Fibroblast of mammary gland (primary cell): ENCODE data around the gene SLC35F4.

ENCODE experiments used
- DNase-seq: peaks from one replicate; pipeline ENCODE4 v3.0.0-alpha.2; 2010; ENCODE audit warnings: low read depth
- H3K4me3 ChIP-seq: 2 replicates; pipeline ENCODE4 v1.5.1; 2011; ENCODE audit warnings: low read depth, mild to moderate bottlenecking, low read length, moderate library complexity; ENCODE audit not compliant: control insufficient read depth
- TF ChIP-seq, protein P1 (sequence below): conservative IDR thresholded peaks from 2 replicates; pipeline ENCODE4 v1.5.1; 2011; ENCODE audit warnings: low read depth, low read length, inconsistent platforms; ENCODE audit not compliant: control insufficient read depth, insufficient read depth

The SLC35F4 gene

DNA sequence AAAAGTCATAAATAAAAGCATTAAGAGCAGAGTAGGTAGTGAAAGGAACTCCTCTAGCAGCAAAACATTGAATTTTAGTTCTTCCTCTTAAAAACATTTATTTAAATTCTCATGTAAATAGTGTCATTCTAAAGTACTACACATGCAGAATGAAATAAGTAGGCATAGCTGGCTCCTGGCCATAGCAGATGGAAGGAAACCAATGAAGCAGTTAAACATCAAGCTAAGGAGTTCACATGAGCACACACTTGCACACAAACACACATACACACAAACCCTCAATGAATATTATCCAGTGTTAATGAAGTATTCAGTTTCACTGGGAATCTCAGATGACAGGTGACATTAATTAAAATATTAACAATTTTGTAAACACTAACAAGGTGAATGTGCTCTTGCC, 69.3 kb downstream of the SLC35F4 start:
- no peak for DNase-seq
- H3K4me3 ChIP-seq, result no peak overlapping the region
- TF ChIP-seq, protein P1, sequence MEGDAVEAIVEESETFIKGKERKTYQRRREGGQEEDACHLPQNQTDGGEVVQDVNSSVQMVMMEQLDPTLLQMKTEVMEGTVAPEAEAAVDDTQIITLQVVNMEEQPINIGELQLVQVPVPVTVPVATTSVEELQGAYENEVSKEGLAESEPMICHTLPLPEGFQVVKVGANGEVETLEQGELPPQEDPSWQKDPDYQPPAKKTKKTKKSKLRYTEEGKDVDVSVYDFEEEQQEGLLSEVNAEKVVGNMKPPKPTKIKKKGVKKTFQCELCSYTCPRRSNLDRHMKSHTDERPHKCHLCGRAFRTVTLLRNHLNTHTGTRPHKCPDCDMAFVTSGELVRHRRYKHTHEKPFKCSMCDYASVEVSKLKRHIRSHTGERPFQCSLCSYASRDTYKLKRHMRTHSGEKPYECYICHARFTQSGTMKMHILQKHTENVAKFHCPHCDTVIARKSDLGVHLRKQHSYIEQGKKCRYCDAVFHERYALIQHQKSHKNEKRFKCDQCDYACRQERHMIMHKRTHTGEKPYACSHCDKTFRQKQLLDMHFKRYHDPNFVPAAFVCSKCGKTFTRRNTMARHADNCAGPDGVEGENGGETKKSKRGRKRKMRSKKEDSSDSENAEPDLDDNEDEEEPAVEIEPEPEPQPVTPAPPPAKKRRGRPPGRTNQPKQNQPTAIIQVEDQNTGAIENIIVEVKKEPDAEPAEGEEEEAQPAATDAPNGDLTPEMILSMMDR, result no peak

DNA sequence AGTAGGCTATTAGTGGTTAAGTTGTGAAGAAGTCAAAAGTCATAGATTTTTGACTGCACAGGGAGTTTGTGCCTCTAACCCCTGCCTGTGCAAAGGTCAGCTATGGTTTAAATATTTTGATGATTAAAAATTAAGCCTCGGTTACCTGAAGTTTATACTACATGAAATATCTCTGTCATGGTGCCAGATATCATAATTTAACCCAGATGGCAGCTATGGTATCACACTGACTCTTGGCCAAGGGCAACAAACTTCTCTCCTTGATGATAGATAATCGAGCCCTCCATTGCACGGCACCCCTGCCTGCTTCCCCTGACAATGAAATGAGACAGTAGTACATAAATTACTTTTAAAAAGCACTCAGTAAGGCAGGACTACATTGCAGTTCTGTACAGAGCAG, 80.8 kb downstream of the SLC35F4 start:
- H3K4me3 ChIP-seq, result no peak overlapping the region
- TF ChIP-seq, protein P1, result no peak
- DNase-seq, result peak; percentile 5

GRCh38 chr14:57771801-57772200, 94.1 kb downstream of the SLC35F4 start:
- no peak for DNase-seq
- TF ChIP-seq, protein P1, result no peak
- H3K4me3 ChIP-seq, result no peak overlapping the region

DNA sequence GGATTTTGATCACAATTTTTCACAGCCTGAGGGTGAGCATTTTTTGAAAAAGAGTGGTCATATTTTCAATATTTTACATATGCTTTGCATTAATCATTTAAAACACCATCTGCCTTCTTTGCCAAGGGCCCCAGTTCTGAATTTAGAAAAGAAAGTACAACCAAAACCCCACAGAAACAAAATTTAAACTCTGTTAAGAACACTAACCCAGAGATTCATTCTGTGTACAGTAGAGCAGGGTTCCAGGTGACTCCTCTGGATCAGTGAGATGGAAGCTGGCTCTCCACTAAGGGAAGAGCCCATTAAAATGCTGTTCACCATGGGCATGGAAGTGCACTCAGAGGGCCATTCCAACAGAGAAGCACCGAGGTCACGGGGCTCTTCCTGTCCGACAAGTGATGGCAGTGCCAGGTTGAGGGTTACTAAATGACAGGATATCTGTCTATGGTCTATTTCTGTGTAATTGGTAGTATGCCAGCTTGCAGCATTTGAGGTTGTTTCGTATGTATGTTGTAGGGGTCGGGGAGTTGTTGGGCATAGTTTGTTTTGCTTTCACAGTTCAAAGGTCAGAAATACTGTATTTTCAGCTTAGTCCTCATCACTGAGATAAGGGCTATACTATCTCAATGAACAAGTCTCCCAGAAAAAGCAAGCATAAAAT, 95.9 kb downstream of the SLC35F4 start:
- no peak overlapping the region for H3K4me3 ChIP-seq
- no peak for DNase-seq
- TF ChIP-seq, protein P1, result no peak

DNA sequence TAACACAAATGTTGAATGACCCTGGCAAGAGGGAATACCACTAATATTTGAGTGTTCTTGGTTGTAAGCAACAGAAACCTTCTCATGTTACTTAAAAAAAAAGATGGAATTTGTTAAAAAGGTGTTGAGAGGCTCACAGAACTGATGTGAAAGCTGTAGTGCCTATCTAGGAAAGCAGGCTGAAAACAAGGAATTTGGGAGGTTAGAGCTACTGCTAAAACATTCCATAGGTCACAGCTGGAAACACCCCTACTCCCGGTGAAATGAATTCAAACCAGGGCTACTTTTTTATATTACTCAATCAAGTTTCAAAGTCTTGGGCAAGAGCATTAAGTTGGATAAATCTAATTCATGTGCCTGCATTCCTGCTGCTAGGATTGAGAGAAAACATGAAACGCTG, 104.1 kb downstream of the SLC35F4 start:
- DNase-seq, result no peak
- H3K4me3 ChIP-seq, result no peak overlapping the region
- TF ChIP-seq, protein P1, result no peak

- DNase-seq, result no peak
- TF ChIP-seq, protein P1, result no peak
- no peak overlapping the region for H3K4me3 ChIP-seq
Observed at GRCh38 chr14:57760896-57761295, 105.0 kb downstream of the SLC35F4 start.
